Measurements from ENCODE around the gene ABCF3. TPM values are rescaled to one million over a fixed set of nuclear protein-coding genes. Genes with fewer than 3 reads are reported as not detected.
A peak's percentile ranks its signal among the peaks of the same experiment; 100 is the strongest.

Gene ABCF3
- total and polyA plus RNA-seq, 2 donors (not counting 3 experiments of a cell fraction or from before 2014, with no cell fraction given), result 68.8 to 73.4 TPM

- ChIA-PET CTCF (interaction anchor here (1.3 kb wide), 1 partner anchor 52 kb away, joined by 3 read pairs; no protein-coding TSS in a partner anchor), POLR2A (no interaction called here)
- Histone ChIP-seq H3K9me1 (replicated peaks; ENCODE audit: control insufficient read depth, extremely low read depth, insufficient read depth, low read length) (no peaks in the 10 kb centered on the region), H3K27ac (ENCODE audit: insufficient read depth, low read depth, low read length) (peak overlapping the region; percentile 2), H3K4me3 (replicated peaks in 1 of 3; ENCODE audit: insufficient read depth in 1 of 3, low read depth in 1 of 3, low read length in 3 of 3) (no peak overlapping the region), H3K27me3 (ENCODE audit: control insufficient read depth in 2 of 2, insufficient read depth in 2 of 2, low read length in 2 of 2) (no peaks in the 10 kb centered on the region), H4K20me1 (replicated peaks; ENCODE audit: control insufficient read depth, extremely low read depth, insufficient read depth, low read length) (no peaks in the 10 kb centered on the region), H3K4me2 (ENCODE audit: insufficient read depth, low read length) (no peak overlapping the region), H3K9ac (replicated peaks; ENCODE audit: extremely low read depth, insufficient read depth, low read length) (no peak overlapping the region), H2AFZ (ENCODE audit: low read depth, low read length) (no peak overlapping the region), H3K9me3 (replicated peaks; ENCODE audit: control insufficient read depth, insufficient read depth, low read length) (no peaks in the 10 kb centered on the region), H3K36me3 (ENCODE audit: control insufficient read depth in 2 of 2, extremely low read depth in 1 of 2, insufficient read depth in 2 of 2, low read length in 2 of 2) (peaks cover 34 to 48% of the 10 kb centered on the region in 2 experiments), H3K4me1 (ENCODE audit: control insufficient read depth, extremely low read depth, insufficient read depth, low read length) (peaks cover 28% of the 10 kb centered on the region), H3K79me2 (ENCODE audit: control insufficient read depth, insufficient read depth, low read length) (peaks cover 41% of the 10 kb centered on the region)
- intact Hi-C loops (cut with micrococcal nuclease) (loop anchor here (5.0 kb wide), 1 partner anchor 134 kb away; the partner anchor contains the start of gene EIF4G1), dilution Hi-C loops (cut with MboI; ENCODE audit: extremely low pct_ligation_motif_present, low sequenced_read_pairs) (no loop called here)
- no TSS peak for BruUV-seq (replicated peaks)
- TF ChIP-seq POLR2AphosphoS5 (IDR thresholded peaks at IDR 0.05; ENCODE audit: insufficient read depth, low read depth, low read length) (no peak), MYC (IDR thresholded peaks at IDR 0.05; ENCODE audit: low read depth, low read length) (no peak)
- no peak for FAIRE-seq
- no peak for DNase-seq (ENCODE audit: low read depth, low spot score)
Measured at GRCh38 chr3:184177767-184178306, 8.2 kb upstream of the ABCF3 start.

DNA sequence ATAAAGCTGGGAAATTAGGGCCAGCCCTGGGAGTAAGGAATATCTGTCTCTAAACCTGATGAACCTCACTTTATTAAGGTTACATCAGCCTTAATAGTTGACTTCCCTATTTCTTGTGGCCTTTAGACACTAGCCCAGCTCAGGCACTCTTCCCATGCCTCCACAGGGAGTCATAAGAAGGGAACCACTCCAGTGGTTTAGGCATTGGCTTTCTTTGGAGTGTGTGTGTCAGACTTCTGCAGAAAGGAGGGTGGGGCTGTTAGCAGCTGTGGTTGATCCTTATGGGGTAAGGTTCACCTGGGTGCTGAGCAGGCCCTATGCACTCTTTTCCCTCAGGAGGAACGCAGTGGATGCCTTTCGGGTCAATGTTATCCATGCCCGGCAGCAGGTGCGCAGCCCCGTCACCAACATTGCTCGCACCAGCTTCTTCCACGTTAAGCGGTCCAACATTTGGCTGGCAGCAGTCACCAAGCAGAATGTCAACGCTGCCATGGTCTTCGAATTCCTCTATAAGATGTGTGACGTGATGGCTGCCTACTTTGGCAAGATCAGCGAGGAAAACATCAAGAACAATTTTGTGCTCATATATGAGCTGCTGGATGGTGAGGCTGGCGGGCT is 7.4 kb upstream of the ABCF3 start:
- Histone ChIP-seq H3K9me1 (replicated peaks; ENCODE audit: control insufficient read depth, extremely low read depth, insufficient read depth, low read length) (no peaks in the 10 kb centered on the region), H3K79me2 (ENCODE audit: control insufficient read depth, insufficient read depth, low read length) (peaks cover 41% of the 10 kb centered on the region), H3K27ac (ENCODE audit: insufficient read depth, low read depth, low read length) (no peak overlapping the region), H3K4me1 (ENCODE audit: control insufficient read depth, extremely low read depth, insufficient read depth, low read length) (peaks cover 28% of the 10 kb centered on the region), H3K9ac (replicated peaks; ENCODE audit: extremely low read depth, insufficient read depth, low read length) (no peak overlapping the region), H3K4me2 (ENCODE audit: insufficient read depth, low read length) (no peak overlapping the region), H3K9me3 (replicated peaks; ENCODE audit: control insufficient read depth, insufficient read depth, low read length) (no peaks in the 10 kb centered on the region), H3K27me3 (ENCODE audit: control insufficient read depth in 2 of 2, insufficient read depth in 2 of 2, low read length in 2 of 2) (no peaks in the 10 kb centered on the region), H3K36me3 (ENCODE audit: control insufficient read depth in 2 of 2, extremely low read depth in 1 of 2, insufficient read depth in 2 of 2, low read length in 2 of 2) (peaks cover 39 to 52% of the 10 kb centered on the region in 2 experiments), H2AFZ (ENCODE audit: low read depth, low read length) (no peak overlapping the region), H4K20me1 (replicated peaks; ENCODE audit: control insufficient read depth, extremely low read depth, insufficient read depth, low read length) (no peaks in the 10 kb centered on the region), H3K4me3 (replicated peaks in 1 of 3; ENCODE audit: insufficient read depth in 1 of 3, low read depth in 1 of 3, low read length in 3 of 3) (no peak overlapping the region)
- DNase-seq (ENCODE audit: low read depth, low spot score) (no peak), FAIRE-seq (no peak)
- BruUV-seq (replicated peaks), result no TSS peak
- dilution Hi-C loops (cut with MboI; ENCODE audit: extremely low pct_ligation_motif_present, low sequenced_read_pairs), result no loop called here
- intact Hi-C loops (cut with micrococcal nuclease), result loop anchor here (5.0 kb wide), 1 partner anchor 134 kb away; the partner anchor contains the start of gene EIF4G1
- ChIA-PET POLR2A (no interaction called here), CTCF (interaction anchor here (2.1 kb wide), 1 partner anchor 49 kb away, joined by 7 read pairs; no protein-coding TSS in a partner anchor)
- TF ChIP-seq FOS (IDR thresholded peaks at IDR 0.05; ENCODE audit: borderline replicate concordance, insufficient read depth, low read length), result no peak
- no peak for TF ChIP-seq POLR2A (IDR thresholded peaks at IDR 0.05; ENCODE audit: low read depth, low read length)
- TF ChIP-seq EZH2 (IDR thresholded peaks at IDR 0.05; ENCODE audit: borderline replicate concordance, low read depth, low read length, severe bottlenecking), result no peak
- TF ChIP-seq, protein P1, sequence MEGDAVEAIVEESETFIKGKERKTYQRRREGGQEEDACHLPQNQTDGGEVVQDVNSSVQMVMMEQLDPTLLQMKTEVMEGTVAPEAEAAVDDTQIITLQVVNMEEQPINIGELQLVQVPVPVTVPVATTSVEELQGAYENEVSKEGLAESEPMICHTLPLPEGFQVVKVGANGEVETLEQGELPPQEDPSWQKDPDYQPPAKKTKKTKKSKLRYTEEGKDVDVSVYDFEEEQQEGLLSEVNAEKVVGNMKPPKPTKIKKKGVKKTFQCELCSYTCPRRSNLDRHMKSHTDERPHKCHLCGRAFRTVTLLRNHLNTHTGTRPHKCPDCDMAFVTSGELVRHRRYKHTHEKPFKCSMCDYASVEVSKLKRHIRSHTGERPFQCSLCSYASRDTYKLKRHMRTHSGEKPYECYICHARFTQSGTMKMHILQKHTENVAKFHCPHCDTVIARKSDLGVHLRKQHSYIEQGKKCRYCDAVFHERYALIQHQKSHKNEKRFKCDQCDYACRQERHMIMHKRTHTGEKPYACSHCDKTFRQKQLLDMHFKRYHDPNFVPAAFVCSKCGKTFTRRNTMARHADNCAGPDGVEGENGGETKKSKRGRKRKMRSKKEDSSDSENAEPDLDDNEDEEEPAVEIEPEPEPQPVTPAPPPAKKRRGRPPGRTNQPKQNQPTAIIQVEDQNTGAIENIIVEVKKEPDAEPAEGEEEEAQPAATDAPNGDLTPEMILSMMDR (IDR thresholded peaks at IDR 0.05; ENCODE audit: extremely low read depth in 1 of 2, insufficient read depth in 1 of 2, low read depth in 1 of 2, low read length in 2 of 2), result no peak
- TF ChIP-seq MAX (IDR thresholded peaks at IDR 0.05; ENCODE audit: insufficient read depth, insufficient read length), result no peak
- no peak for TF ChIP-seq GATA2 (IDR thresholded peaks at IDR 0.05; ENCODE audit: insufficient read depth, insufficient read length, low read depth, low read length)
- TF ChIP-seq POLR2AphosphoS5 (IDR thresholded peaks at IDR 0.05; ENCODE audit: insufficient read depth, low read depth, low read length), result no peak
- TF ChIP-seq JUN (IDR thresholded peaks at IDR 0.05; ENCODE audit: borderline replicate concordance, insufficient read depth, insufficient read length, low read depth), result no peak
- no peak for TF ChIP-seq MYC (IDR thresholded peaks at IDR 0.05; ENCODE audit: low read depth, low read length)
